ENCODE measurements around the gene RNF207. TPM values are rescaled to one million over a fixed set of nuclear protein-coding genes. Genes with fewer than 3 reads are reported as not detected.

The RNF207 gene
- total and polyA plus RNA-seq, 4 donors = 3.3 to 13.7 (median 5.8) TPM

GRCh38 chr1:6223617-6224016, 17.7 kb downstream of the RNF207 start:
- TF ChIP-seq, protein P1, sequence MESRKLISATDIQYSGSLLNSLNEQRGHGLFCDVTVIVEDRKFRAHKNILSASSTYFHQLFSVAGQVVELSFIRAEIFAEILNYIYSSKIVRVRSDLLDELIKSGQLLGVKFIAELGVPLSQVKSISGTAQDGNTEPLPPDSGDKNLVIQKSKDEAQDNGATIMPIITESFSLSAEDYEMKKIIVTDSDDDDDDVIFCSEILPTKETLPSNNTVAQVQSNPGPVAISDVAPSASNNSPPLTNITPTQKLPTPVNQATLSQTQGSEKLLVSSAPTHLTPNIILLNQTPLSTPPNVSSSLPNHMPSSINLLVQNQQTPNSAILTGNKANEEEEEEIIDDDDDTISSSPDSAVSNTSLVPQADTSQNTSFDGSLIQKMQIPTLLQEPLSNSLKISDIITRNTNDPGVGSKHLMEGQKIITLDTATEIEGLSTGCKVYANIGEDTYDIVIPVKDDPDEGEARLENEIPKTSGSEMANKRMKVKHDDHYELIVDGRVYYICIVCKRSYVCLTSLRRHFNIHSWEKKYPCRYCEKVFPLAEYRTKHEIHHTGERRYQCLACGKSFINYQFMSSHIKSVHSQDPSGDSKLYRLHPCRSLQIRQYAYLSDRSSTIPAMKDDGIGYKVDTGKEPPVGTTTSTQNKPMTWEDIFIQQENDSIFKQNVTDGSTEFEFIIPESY (IDR thresholded peaks at IDR 0.05) = no peak
- no peak for TF ChIP-seq FOXA1 (IDR thresholded peaks at IDR 0.05)
- TF ChIP-seq GABPA (IDR thresholded peaks at IDR 0.05 in 1 of 2, conservative IDR thresholded peaks at IDR 0.05 in 1 of 2) = no peak
- TF ChIP-seq RAD21 (IDR thresholded peaks at IDR 0.05) = no peak
- TF ChIP-seq YY1 (IDR thresholded peaks at IDR 0.05) = no peak
- no peak for TF ChIP-seq ATF3 (IDR thresholded peaks at IDR 0.05)
- no peak for TF ChIP-seq RXRA (IDR thresholded peaks at IDR 0.05)
- TF ChIP-seq FOXA2 (IDR thresholded peaks at IDR 0.05) = no peak
- no peak for TF ChIP-seq HNF4G (IDR thresholded peaks at IDR 0.05)
- TF ChIP-seq, protein P2, sequence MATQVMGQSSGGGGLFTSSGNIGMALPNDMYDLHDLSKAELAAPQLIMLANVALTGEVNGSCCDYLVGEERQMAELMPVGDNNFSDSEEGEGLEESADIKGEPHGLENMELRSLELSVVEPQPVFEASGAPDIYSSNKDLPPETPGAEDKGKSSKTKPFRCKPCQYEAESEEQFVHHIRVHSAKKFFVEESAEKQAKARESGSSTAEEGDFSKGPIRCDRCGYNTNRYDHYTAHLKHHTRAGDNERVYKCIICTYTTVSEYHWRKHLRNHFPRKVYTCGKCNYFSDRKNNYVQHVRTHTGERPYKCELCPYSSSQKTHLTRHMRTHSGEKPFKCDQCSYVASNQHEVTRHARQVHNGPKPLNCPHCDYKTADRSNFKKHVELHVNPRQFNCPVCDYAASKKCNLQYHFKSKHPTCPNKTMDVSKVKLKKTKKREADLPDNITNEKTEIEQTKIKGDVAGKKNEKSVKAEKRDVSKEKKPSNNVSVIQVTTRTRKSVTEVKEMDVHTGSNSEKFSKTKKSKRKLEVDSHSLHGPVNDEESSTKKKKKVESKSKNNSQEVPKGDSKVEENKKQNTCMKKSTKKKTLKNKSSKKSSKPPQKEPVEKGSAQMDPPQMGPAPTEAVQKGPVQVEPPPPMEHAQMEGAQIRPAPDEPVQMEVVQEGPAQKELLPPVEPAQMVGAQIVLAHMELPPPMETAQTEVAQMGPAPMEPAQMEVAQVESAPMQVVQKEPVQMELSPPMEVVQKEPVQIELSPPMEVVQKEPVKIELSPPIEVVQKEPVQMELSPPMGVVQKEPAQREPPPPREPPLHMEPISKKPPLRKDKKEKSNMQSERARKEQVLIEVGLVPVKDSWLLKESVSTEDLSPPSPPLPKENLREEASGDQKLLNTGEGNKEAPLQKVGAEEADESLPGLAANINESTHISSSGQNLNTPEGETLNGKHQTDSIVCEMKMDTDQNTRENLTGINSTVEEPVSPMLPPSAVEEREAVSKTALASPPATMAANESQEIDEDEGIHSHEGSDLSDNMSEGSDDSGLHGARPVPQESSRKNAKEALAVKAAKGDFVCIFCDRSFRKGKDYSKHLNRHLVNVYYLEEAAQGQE (IDR thresholded peaks at IDR 0.05) = no peak
- TF ChIP-seq, protein P3, sequence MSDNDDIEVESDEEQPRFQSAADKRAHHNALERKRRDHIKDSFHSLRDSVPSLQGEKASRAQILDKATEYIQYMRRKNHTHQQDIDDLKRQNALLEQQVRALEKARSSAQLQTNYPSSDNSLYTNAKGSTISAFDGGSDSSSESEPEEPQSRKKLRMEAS (IDR thresholded peaks at IDR 0.05) = no peak
- TF ChIP-seq, protein P4, sequence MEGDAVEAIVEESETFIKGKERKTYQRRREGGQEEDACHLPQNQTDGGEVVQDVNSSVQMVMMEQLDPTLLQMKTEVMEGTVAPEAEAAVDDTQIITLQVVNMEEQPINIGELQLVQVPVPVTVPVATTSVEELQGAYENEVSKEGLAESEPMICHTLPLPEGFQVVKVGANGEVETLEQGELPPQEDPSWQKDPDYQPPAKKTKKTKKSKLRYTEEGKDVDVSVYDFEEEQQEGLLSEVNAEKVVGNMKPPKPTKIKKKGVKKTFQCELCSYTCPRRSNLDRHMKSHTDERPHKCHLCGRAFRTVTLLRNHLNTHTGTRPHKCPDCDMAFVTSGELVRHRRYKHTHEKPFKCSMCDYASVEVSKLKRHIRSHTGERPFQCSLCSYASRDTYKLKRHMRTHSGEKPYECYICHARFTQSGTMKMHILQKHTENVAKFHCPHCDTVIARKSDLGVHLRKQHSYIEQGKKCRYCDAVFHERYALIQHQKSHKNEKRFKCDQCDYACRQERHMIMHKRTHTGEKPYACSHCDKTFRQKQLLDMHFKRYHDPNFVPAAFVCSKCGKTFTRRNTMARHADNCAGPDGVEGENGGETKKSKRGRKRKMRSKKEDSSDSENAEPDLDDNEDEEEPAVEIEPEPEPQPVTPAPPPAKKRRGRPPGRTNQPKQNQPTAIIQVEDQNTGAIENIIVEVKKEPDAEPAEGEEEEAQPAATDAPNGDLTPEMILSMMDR (IDR thresholded peaks at IDR 0.05; ENCODE audit: low read depth, low read length, missing input control) = no peak
- 97% methylated on average over 13 of the region's 13 CpGs for whole genome bisulfite sequencing
- no peak overlapping the region for H3K9ac ChIP-seq (ENCODE audit: low read depth in 1 of 2, low read length in 2 of 2)
- H3K4me1 ChIP-seq (ENCODE audit: control insufficient read depth in 4 of 4, insufficient read depth in 4 of 4, low read length in 3 of 4) = no peaks in the 10 kb centered on the region
- H3K4me3 ChIP-seq (ENCODE audit: low read depth in 1 of 3, low read length in 3 of 3) = no peak overlapping the region
- peaks cover 6 to 50% (median 30%) of the 10 kb centered on the region in 4 donors for H3K36me3 ChIP-seq (ENCODE audit: control insufficient read depth in 4 of 4, insufficient read depth in 3 of 4, low read depth in 1 of 4, low read length in 3 of 4)
- H3K27me3 ChIP-seq (ENCODE audit: control insufficient read depth in 4 of 4, insufficient read depth in 4 of 4, low read length in 3 of 4) = no peaks in the 10 kb centered on the region
- H3K27ac ChIP-seq (ENCODE audit: low read depth in 1 of 2, low read length in 2 of 2) = no peak overlapping the region
- no peaks in the 10 kb centered on the region for H3K9me3 ChIP-seq (ENCODE audit: control insufficient read depth in 4 of 4, low read length in 3 of 4)
- no peak for DNase-seq (ENCODE audit: low spot score)

DNA sequence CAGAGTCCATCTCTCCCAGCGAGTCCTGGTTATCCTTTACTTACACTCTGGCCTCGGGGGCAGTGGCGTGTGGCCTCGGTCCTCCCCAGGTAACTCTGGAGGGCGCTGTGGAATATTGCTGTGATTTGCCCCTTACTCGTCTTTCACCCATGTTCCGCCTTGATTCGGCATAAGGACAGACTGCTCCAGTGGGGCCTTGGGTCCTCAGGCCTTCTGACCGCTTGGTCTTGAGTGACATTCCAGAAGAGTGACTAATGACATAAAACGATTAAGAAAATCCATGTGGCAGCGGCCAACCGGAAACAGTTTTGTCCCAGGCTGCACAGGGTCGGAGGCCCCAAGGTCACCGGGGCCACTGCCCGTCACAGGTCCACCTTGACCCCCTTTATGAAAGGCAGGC, 18.8 kb downstream of the RNF207 start:
- Histone ChIP-seq H3K27me3 (ENCODE audit: control insufficient read depth in 4 of 4, insufficient read depth in 4 of 4, low read length in 3 of 4) (no peaks in the 10 kb centered on the region), H3K4me3 (ENCODE audit: low read depth in 1 of 3, low read length in 3 of 3) (no peak overlapping the region), H3K36me3 (ENCODE audit: control insufficient read depth in 4 of 4, insufficient read depth in 3 of 4, low read depth in 1 of 4, low read length in 3 of 4) (peaks cover 6 to 54% (median 31%) of the 10 kb centered on the region in 4 donors), H3K27ac (ENCODE audit: low read depth in 1 of 2, low read length in 2 of 2) (no peak overlapping the region), H3K4me1 (ENCODE audit: control insufficient read depth in 4 of 4, insufficient read depth in 4 of 4, low read length in 3 of 4) (no peaks in the 10 kb centered on the region), H3K9ac (ENCODE audit: low read depth in 1 of 2, low read length in 2 of 2) (no peak overlapping the region), H3K9me3 (ENCODE audit: control insufficient read depth in 4 of 4, low read length in 3 of 4) (no peaks in the 10 kb centered on the region)
- no peak for DNase-seq (ENCODE audit: low spot score)
- TF ChIP-seq, protein P4 (IDR thresholded peaks at IDR 0.05; ENCODE audit: low read depth, low read length, missing input control) = no peak
- TF ChIP-seq HNF4G (IDR thresholded peaks at IDR 0.05) (no peak), YY1 (IDR thresholded peaks at IDR 0.05) (no peak), HNF4A (conservative IDR thresholded peaks at IDR 0.05) (no peak)
- WGBS = 83% methylated on average over 15 of the region's 15 CpGs
